K562 (cell line): ENCODE data around the gene SLC26A6. TPM values are rescaled to one million over a fixed set of nuclear protein-coding genes. Genes with fewer than 3 reads are reported as not detected.

ENCODE experiments used
- EGR1 ChIP-seq: fragments of 450-650 bp; conservative IDR thresholded peaks from 2 replicates; pipeline ENCODE4 v1.6.1; 2017; ENCODE audit warnings: mild to moderate bottlenecking
- GMEB1 ChIP-seq: fragments of 250-450 bp; sonication (Bioruptor Pico); IDR thresholded peaks from 2 replicates; pipeline ENCODE4 v1.4.0; 2020; ENCODE audit warnings: mild to moderate bottlenecking
- MEIS2 ChIP-seq: fragments of 450-650 bp; IDR thresholded peaks from 2 replicates; pipeline ENCODE4 v1.6.1; 2014; ENCODE audit warnings: mild to moderate bottlenecking; ENCODE audit not compliant: partially characterized antibody
- MTA1 ChIP-seq: fragments of 450-650 bp; IDR thresholded peaks from 2 replicates; pipeline ENCODE4 v1.6.1; 2017; ENCODE audit warnings: borderline replicate concordance
- MTA3 ChIP-seq: fragments of 450-650 bp; formaldehyde crosslinking; IDR thresholded peaks from 2 replicates; pipeline ENCODE4 v1.6.1; 2017; ENCODE audit warnings: mild to moderate bottlenecking, borderline replicate concordance
- NFE2L1 ChIP-seq: fragments of 450-650 bp; IDR thresholded peaks from 2 replicates; pipeline ENCODE4 v1.6.1; 2016; ENCODE audit warnings: missing genetic modification characterization, low read depth, mild to moderate bottlenecking, missing compliant biosample characterization, moderate library complexity, borderline replicate concordance
- NKRF ChIP-seq: fragments of 450-650 bp; IDR thresholded peaks from 2 replicates; pipeline ENCODE4 v1.6.1; 2016; ENCODE audit warnings: borderline replicate concordance
- OTX1 ChIP-seq: fragments of 450-650 bp; formaldehyde crosslinking; IDR thresholded peaks from 2 replicates; pipeline ENCODE4 v1.4.0; 2022; ENCODE audit warnings: mild to moderate bottlenecking
- PRMT5 ChIP-seq: sonication (generic); formaldehyde crosslinking; IDR thresholded peaks from 2 replicates; pipeline ENCODE4 v1.5.0; 2020; ENCODE audit warnings: missing genetic modification reagents
- PURB ChIP-seq: sonication (generic); formaldehyde crosslinking; IDR thresholded peaks from 2 replicates; pipeline ENCODE4 v1.9.0; 2021; ENCODE audit warnings: low read depth, mild to moderate bottlenecking, missing genetic modification reagents
- RAD21 ChIP-seq, 2 experiments: fragments of 250-450 bp in 1 of 2; fragments of 450-650 bp in 1 of 2; sonication (Bioruptor Pico) in 1 of 2; formaldehyde crosslinking in 1 of 2; IDR thresholded peaks in 1 of 2; conservative IDR thresholded peaks in 1 of 2; 2 replicates each; pipeline versions ENCODE4 v1.4.0 to v1.8.0; 2020 to 2022; ENCODE audit warnings: mild to moderate bottlenecking in 2 of 2, moderate library complexity in 1 of 2
- RB1 ChIP-seq: fragments of 450-650 bp; IDR thresholded peaks from 2 replicates; pipeline ENCODE4 v1.6.1; 2017; ENCODE audit warnings: low read depth, mild to moderate bottlenecking
- RFX1 ChIP-seq: fragments of 450-650 bp; IDR thresholded peaks from 2 replicates; pipeline ENCODE4 v1.6.1; 2016; ENCODE audit warnings: mild to moderate bottlenecking, moderate library complexity
- RFX5 ChIP-seq: IDR thresholded peaks from 2 replicates; pipeline ENCODE4 v1.6.1; 2011; ENCODE audit warnings: low read depth, mild to moderate bottlenecking, improper control_type of control experiment, low read length
- SIRT6 ChIP-seq: IDR thresholded peaks from one replicate; pipeline ENCODE4 v1.6.1; 2012; ENCODE audit warnings: low read depth, mild to moderate bottlenecking, control low read depth, inconsistent platforms, low read length, moderate library complexity
- SOX6 ChIP-seq: fragments of 450-650 bp; IDR thresholded peaks from 2 replicates; pipeline ENCODE4 v1.6.1; 2014; ENCODE audit warnings: mild to moderate bottlenecking
- SREBF1 ChIP-seq: fragments of 150-350 bp; IDR thresholded peaks from 2 replicates; pipeline ENCODE4 v1.6.1; 2014; ENCODE audit warnings: antibody characterized with exemption, low read depth, low read length, borderline replicate concordance
- TAL1 ChIP-seq: fragments of 450-650 bp; IDR thresholded peaks from 2 replicates; pipeline ENCODE4 v1.6.1; 2016; ENCODE audit warnings: mild to moderate bottlenecking
- ZFP1 ChIP-seq: fragments of 450-650 bp; formaldehyde crosslinking; IDR thresholded peaks from 2 replicates; pipeline ENCODE4 v1.4.0; 2020; ENCODE audit warnings: mild to moderate bottlenecking, mixed read lengths
- ZNF232 ChIP-seq: sonication (generic); formaldehyde crosslinking; IDR thresholded peaks from 2 replicates; pipeline ENCODE4 v1.8.0; 2022; ENCODE audit warnings: mild to moderate bottlenecking, missing genetic modification reagents
- ZNF274 ChIP-seq: IDR thresholded peaks from 2 replicates; pipeline ENCODE4 v1.6.1; 2011; ENCODE audit warnings: low read depth, mild to moderate bottlenecking, low read length, moderate library complexity, borderline replicate concordance
- ZNF311 ChIP-seq: fragments of 250-450 bp; sonication (Bioruptor Pico); IDR thresholded peaks from 2 replicates; pipeline ENCODE4 v1.4.0; 2020; ENCODE audit warnings: mild to moderate bottlenecking, moderate library complexity
- ZNF445 ChIP-seq: fragments of 250-450 bp; sonication (Bioruptor Pico); IDR thresholded peaks from 2 replicates; pipeline ENCODE4 v1.4.0; 2020; ENCODE audit warnings: low read depth, mild to moderate bottlenecking, moderate library complexity
- ZNF584 ChIP-seq: fragments of 200-800 bp; sonication (Bioruptor generic); IDR thresholded peaks from 2 replicates; pipeline ENCODE4 v1.6.1; 2016; ENCODE audit warnings: low read depth, mild to moderate bottlenecking, missing genetic modification characterization, missing compliant biosample characterization
- polyA plus RNA-seq, 8 experiments: library from polyadenylated mRNA; depleted of rRNA in 4 of 8; stranded (reverse) in 5 of 8; unstranded in 3 of 8; fragments of >200 nt; fragmentation: Nextera tagmentation in 2 of 8; fragmentation: Illumina TruSeq in 1 of 8; extraction: Ambion mirVana in 2 of 8; extraction: Trizol in 1 of 8; gene quantifications; 2 replicates each; pipeline versions ENCODE4 v1.2.1 to v1.2.3, GENCODE V29; 2011 to 2014; ENCODE audit warnings: inconsistent platforms in 1 of 8, missing spikeins in 1 of 8
- total RNA-seq, 7 experiments: library from RNA; depleted of rRNA in 6 of 7; stranded (reverse); fragments of >200 nt in 6 of 7; fragmentation: Illumina TruSeq in 2 of 7; extraction: Trizol in 2 of 7; gene quantifications; 2 replicates each; pipeline versions ENCODE4 v1.2.1 to v1.2.3, GENCODE V29; 2011 to 2021; ENCODE audit warnings: low replicate concordance in 1 of 7
- TF ChIP-seq, protein P1 (sequence below): fragments of 250-450 bp; sonication (Bioruptor Pico); IDR thresholded peaks from 2 replicates; pipeline ENCODE4 v1.4.0; 2020

SLC26A6 gene
- total and polyA plus RNA-seq, 9 of the 15 experiments (the other 6 are each of a cell fraction or from before 2014, with no cell fraction given), result 2.1 to 27.2 (median 14.8) TPM

DNA sequence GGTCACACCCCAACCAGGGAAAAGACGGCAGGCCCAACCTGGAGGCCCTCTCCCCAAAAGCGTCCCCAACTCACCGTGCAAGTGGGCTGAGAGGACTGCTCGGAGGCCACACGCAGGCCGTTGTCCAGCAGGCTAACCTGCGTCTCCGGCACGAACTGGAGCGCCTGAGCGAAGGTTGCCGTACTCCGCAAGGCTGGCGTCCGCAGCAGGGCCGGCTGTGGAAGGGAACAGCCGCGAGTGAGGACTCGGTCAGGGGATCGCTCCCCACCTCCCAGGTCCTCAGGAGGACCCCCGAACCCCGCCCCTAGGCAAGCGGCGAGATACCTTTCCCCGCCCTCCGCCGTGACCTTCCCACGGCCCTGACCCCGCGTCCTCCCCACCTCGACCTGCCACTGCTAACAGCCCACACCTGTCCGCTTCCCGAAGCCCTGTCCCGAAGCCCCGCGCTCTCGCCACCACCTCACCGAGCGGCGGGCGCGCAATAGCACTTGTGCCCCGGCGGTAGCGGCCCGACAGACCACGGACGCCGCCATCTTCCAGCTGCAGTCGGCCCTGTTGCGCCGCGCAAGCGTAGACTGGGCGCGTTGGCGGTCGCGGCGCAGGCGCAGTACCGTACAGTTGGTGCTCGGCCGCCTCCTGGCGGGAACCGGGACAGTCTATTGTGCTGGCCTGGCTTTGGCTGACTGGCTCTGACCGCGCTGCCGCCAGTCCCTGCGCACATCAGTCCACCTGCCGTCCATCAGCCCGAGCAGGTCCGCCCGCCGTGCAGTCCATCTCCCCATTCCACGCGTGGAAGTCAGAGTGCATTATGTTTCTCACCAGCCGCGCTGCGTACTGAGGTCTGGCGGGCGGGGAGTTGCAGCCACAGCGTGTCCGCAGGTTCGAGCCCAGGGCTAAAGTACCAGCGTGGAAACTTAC lies 25.9 kb downstream of the SLC26A6 start, which contains the start of gene UQCRC1 (continued):
- TF ChIP-seq SOX6 (0 out of 2 replicates have a peak, but pooled peaks have one; percentile 19), PURB (CRISPR knock-in tag) (no peak), TAL1 (no peak), ZNF311 (CRISPR knock-in tag) (no peak), RAD21 (CRISPR knock-in tag; conservative IDR thresholded peaks at IDR 0.05 in 1 of 2, IDR thresholded peaks at IDR 0.05 in 1 of 2) (peak in 1 of 2 experiments; percentile 43; a peak in 2 of 4 replicates), ZFP1 (CRISPR knock-in tag) (no peak), MTA1 (no peak), OTX1 (CRISPR knock-in tag) (0 out of 2 replicates have a peak, but pooled peaks have one; percentile 62), RFX1 (no peak), NKRF (peak; percentile 65; the same call in 1 of the 2 replicates), EGR1 (peak; percentile 81), GMEB1 (CRISPR knock-in tag) (peak; percentile 64), NFE2L1 (tag) (no peak), SREBF1 (no peak), ZNF445 (CRISPR knock-in tag) (no peak), MTA3 (peak; percentile 57; the same call in 1 of the 2 replicates), ZNF584 (CRISPR knock-in tag) (no peak), SIRT6 (no peak), PRMT5 (CRISPR knock-in tag) (no peak), ZNF232 (CRISPR knock-in tag) (no peak), ZNF274 (no peak), RFX5 (no peak), RB1 (peak; percentile 82), MEIS2 (peak; percentile 84)
- TF ChIP-seq, protein P1, sequence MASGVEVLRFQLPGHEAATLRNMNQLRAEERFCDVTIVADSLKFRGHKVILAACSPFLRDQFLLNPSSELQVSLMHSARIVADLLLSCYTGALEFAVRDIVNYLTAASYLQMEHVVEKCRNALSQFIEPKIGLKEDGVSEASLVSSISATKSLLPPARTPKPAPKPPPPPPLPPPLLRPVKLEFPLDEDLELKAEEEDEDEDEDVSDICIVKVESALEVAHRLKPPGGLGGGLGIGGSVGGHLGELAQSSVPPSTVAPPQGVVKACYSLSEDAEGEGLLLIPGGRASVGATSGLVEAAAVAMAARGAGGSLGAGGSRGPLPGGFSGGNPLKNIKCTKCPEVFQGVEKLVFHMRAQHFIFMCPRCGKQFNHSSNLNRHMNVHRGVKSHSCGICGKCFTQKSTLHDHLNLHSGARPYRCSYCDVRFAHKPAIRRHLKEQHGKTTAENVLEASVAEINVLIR (CRISPR knock-in tag), result no peak
